Measurements from ENCODE around the gene C1orf159.

- TF ChIP-seq CTCF (IDR thresholded peaks at IDR 0.05) (no peak), POLR2A (IDR thresholded peaks at IDR 0.05) (no peak)
Measured at GRCh38 chr1:1046767-1047166, 69.1 kb downstream of the C1orf159 start.

All from right lobe of liver (tissue), 4 donors.